ENCODE measurements around the gene S100A2.
"Not testable (repeated sequence)": the region's sequence is repeated elsewhere in the genome, so short reads cannot be mapped to it uniquely, and the experiment has no call there.

Gene S100A2

DNA sequence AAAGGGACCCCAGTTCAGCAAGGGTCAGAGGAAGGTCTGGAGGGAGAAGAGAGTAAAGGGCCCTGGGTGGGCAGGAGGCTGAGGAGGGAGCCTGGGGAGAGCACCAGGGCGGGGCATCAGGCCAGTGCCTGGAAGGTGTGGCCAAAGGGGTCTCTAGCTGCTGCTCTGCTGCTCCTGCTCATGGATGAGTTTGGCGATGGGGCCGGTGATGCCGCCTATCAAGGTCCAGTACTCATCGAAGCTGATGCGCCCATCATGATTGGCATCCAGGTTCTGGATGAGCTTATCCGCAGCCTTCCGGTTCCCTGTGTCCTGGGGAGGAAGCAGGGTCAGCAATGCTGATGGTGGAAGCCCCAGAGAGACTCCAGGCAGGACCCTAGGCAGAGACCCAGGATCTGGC lies 41.7 kb upstream of the S100A2 start:
- no peak for DNase-seq

DNA sequence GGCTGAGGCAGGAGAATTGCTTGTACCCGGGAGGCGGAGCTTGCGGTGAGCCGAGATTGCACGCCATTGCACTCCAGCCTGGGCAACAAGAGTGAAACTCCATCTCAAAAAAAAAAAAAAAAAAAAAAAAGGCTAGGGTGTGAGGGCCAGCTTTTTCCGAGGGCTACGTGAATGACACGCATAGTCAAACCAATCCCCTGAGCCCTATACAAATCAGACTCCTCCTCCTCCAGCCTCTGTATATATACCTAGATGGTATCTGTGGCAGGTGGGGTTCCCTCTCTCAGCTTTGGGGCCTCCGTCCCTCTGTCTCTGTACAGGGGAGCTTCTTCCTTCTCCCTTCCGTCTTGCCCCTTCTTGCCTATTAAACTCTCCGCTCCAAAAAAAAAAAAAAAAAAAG lies 40.5 kb upstream of the S100A2 start:
- Mint-ChIP-seq H3K9me3 (no peaks in the 10 kb centered on the region), H3K4me3 (no peak overlapping the region), H3K27me3 (no peaks in the 10 kb centered on the region), H3K4me1 (ENCODE audit: low read depth) (peaks cover 6% of the 10 kb centered on the region), H3K36me3 (ENCODE audit: low read depth) (no peaks in the 10 kb centered on the region), H3K27ac (no peak overlapping the region)
- DNase-seq: no peak

More for the DNA sequence above, 41.7 kb upstream of the S100A2 start:
- Mint-ChIP-seq H3K27me3 (no peaks in the 10 kb centered on the region), H3K4me3 (no peak overlapping the region), H3K36me3 (ENCODE audit: low read depth) (no peaks in the 10 kb centered on the region), H3K4me1 (ENCODE audit: low read depth) (peaks cover 2% of the 10 kb centered on the region), H3K27ac (no peak overlapping the region), H3K9me3 (no peaks in the 10 kb centered on the region)

DNA sequence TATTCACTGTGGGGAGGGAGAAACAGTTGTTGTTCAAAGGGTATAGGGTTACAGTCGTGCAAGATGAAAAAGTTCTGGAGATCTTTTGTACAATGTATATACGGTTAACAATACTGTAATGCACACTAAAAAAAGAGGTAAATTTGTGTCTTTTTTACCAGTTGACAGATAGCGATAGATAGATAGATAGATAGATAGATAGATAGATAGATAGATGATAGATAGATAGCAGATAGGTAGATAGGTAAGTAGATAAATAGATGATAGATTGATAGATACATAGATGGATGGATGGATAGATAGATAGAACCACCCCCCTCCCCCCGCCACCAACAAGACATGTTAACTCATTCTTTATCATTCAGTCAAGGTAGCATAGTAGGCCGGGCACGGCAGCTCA lies 37.1 kb upstream of the S100A2 start:
- H3K9me3 Mint-ChIP-seq: no peaks in the 10 kb centered on the region
- no peaks in the 10 kb centered on the region for H3K27me3 Mint-ChIP-seq
- no peak overlapping the region for H3K27ac Mint-ChIP-seq
- no peak for DNase-seq
- H3K4me3 Mint-ChIP-seq: no peak overlapping the region
- H3K4me1 Mint-ChIP-seq (ENCODE audit: low read depth): peaks cover 15% of the 10 kb centered on the region
- H3K36me3 Mint-ChIP-seq (ENCODE audit: low read depth): no peaks in the 10 kb centered on the region

DNA sequence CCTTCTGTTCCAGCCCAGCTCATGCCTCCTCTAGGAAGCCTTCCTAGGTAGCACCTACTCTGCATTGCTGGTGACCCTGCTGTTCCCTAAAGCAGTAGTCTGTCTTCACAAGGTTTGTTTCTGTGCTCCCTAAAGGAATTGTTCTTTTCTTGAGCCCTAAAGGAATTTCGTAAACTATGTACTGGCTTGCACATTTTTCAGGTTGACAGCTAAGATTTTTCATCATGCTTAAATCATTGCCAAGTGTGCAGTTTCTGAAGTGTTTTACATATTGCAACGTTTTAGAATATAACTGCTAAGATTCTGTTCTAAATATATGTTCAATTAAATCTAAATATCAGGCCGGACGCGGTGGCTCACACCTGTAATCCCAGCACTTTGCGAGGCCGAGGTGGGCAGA lies 34.2 kb upstream of the S100A2 start:
- H3K4me1 Mint-ChIP-seq (ENCODE audit: low read depth): peaks cover 24% of the 10 kb centered on the region
- H3K9me3 Mint-ChIP-seq: no peaks in the 10 kb centered on the region
- H3K36me3 Mint-ChIP-seq (ENCODE audit: low read depth): no peaks in the 10 kb centered on the region
- H3K27ac Mint-ChIP-seq: no peak overlapping the region
- DNase-seq: no peak
- no peaks in the 10 kb centered on the region for H3K27me3 Mint-ChIP-seq
- no peak overlapping the region for H3K4me3 Mint-ChIP-seq

DNA sequence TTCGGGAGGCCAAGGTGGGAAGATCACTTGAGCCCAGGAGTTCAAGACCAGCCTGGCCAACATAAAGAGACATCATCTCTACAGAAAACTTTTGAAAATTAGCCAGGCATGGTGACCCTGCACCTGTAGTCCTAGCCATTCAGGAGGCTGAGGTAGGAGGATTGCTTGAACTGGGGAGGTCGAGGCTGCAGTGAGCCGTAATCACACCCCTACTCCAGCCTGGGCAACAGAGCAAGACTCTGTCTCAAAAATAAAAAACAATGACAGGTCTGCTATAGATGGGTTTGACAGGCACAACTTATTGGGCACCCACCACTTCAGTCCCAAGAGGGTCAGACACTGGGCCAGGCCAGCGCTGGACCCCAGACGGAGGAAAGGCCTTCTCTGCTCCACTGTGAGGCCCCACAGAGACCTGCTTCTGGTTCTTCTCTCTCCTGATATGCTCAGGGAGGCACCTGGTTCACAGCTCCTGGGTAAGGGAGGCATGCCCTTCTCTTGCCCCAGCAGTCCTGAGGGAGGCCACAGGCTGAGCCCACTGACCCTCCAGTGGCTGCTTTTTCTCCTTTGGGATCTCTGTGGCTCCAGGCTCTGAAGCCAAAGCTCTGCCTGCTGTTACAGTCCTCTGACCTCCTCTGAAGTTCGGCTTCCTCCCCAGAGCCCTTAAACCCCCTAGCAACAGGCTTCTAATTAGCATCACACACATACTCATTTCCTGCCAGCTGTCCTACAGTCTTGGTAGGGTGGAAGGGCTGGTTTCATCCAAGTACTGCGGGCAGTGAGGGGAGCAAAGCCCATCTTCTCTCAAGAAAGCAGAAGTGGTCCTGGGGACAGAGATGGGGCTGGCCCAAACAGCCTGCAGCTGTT lies 32.9 kb upstream of the S100A2 start:
- Mint-ChIP-seq H3K27me3 (no peaks in the 10 kb centered on the region), H3K27ac (peak overlapping the region; percentile 67), H3K4me1 (ENCODE audit: low read depth) (peaks cover 24% of the 10 kb centered on the region), H3K36me3 (ENCODE audit: low read depth) (no peaks in the 10 kb centered on the region), H3K4me3 (no peak overlapping the region), H3K9me3 (no peaks in the 10 kb centered on the region)
- DNase-seq: no peak

DNA sequence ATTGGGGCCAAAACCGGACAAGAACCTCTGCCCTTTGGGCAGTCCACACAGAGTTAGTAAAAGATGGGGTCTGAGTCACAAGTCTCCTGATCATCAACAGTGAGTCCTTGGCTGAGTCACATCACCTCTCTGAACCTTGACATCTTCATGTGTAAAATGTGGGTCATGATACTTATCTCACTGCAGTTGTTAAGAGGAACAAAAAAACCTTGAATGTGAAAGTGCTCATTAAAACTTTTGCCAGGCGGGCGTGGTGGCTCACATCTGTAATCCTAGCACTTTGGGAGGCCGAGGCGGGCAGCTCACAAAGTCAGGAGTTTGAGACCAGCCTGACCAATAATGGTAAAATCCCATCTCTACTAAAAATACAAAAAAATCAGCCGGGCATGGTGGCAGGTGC lies 31.6 kb upstream of the S100A2 start:
- H3K4me1 Mint-ChIP-seq (ENCODE audit: low read depth): peaks cover 20% of the 10 kb centered on the region
- H3K9me3 Mint-ChIP-seq: no peaks in the 10 kb centered on the region
- H3K27me3 Mint-ChIP-seq: no peaks in the 10 kb centered on the region
- no peak for DNase-seq
- H3K4me3 Mint-ChIP-seq: no peak overlapping the region
- peak overlapping the region; percentile 72 for H3K27ac Mint-ChIP-seq
- H3K36me3 Mint-ChIP-seq (ENCODE audit: low read depth): no peaks in the 10 kb centered on the region

DNA sequence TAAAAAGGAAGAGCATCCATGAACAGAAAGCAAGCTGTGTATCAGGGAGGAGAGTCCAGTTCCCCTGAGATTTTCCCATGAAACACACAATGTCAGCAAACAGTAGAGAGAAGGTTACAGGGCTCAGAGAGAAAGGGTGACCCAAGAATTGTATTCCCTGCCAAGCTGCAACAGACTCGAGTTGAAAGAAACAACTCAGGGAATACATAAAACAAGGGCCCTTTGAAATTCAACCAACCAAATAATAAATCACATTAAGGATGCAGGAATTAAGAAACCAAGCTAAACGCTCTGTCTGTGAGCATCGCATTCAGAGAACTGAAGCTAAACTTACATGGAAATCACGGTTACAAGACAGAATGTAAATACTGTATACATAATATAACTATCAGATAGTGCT lies 27.1 kb upstream of the S100A2 start:
- H3K36me3 Mint-ChIP-seq (ENCODE audit: low read depth): no peaks in the 10 kb centered on the region
- DNase-seq: no peak
- no peak overlapping the region for H3K4me3 Mint-ChIP-seq
- no peaks in the 10 kb centered on the region for H3K9me3 Mint-ChIP-seq
- no peak overlapping the region for H3K27ac Mint-ChIP-seq
- peaks cover 9% of the 10 kb centered on the region for H3K4me1 Mint-ChIP-seq (ENCODE audit: low read depth)
- no peaks in the 10 kb centered on the region for H3K27me3 Mint-ChIP-seq

DNA sequence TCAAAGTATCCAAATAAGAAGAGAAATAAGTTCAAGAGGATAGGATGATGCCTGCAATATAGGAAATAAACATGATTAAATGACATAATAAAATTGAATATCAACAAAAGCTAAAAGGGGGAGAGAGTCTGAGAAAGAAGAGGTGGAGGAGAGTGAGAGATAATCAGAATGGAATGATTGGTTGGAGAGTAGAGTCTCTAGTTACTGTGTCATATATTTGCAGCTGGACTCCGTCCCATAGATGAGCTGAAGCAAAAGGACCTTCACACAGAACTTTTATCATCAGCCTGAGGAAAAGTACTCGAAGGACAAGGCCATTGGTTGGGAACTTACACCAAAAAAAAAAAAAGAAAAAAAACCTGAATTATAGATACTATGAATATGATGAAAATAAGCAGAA lies 22.8 kb upstream of the S100A2 start:
- DNase-seq: no peak
- Mint-ChIP-seq H3K9me3 (no peaks in the 10 kb centered on the region), H3K4me3 (no peak overlapping the region), H3K27ac (no peak overlapping the region), H3K36me3 (ENCODE audit: low read depth) (no peaks in the 10 kb centered on the region), H3K27me3 (peaks cover 4% of the 10 kb centered on the region), H3K4me1 (ENCODE audit: low read depth) (no peaks in the 10 kb centered on the region)

DNA sequence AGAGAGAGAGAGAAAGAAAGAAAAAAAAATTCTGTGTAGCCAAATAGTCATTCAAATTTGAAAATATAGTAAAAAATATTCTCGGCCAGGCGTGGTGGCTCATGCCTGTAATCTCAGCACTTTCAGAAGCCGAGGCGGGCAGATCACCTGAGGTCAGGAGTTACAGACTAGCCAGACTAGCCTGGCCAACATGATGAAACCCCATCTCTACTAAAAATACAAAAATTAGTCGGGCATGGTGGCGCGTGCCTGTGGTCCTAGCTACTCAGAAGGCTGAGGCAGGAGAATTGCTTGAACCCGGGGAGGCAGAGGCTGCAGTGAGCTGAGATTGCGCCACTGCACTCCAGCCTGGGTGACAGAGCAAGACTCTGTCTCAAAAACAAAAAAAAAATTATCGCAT lies 22.4 kb upstream of the S100A2 start:
- H3K4me3 Mint-ChIP-seq; DNase-seq; H3K36me3 Mint-ChIP-seq (ENCODE audit: low read depth); H3K27me3 Mint-ChIP-seq; H3K27ac Mint-ChIP-seq; H3K4me1 Mint-ChIP-seq (ENCODE audit: low read depth); H3K9me3 Mint-ChIP-seq: not testable (repeated sequence)

DNA sequence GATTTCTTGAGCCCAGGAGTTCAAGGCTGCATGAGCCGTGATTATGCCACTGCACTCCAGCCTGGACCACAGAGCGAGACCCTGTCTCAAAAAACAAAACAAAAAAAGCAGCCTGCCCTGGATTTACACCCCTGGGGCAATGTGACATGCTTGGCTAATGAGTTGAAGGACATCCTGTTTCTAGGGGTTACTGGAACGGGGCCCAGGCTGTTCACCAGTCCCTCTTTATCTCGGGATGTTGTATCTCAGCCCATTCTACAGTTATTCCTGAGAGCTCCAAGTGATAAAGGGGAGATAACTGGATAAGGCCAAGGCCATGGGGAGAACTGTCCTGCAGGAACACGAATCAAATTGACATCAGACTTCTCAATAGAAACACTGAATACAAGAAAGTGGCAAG lies 21.7 kb upstream of the S100A2 start:
- no peaks in the 10 kb centered on the region for H3K9me3 Mint-ChIP-seq
- H3K27ac Mint-ChIP-seq: no peak overlapping the region
- H3K27me3 Mint-ChIP-seq: peaks cover 4% of the 10 kb centered on the region
- no peak overlapping the region for H3K4me3 Mint-ChIP-seq
- DNase-seq: no peak
- no peaks in the 10 kb centered on the region for H3K4me1 Mint-ChIP-seq (ENCODE audit: low read depth)
- H3K36me3 Mint-ChIP-seq (ENCODE audit: low read depth): no peaks in the 10 kb centered on the region

DNA sequence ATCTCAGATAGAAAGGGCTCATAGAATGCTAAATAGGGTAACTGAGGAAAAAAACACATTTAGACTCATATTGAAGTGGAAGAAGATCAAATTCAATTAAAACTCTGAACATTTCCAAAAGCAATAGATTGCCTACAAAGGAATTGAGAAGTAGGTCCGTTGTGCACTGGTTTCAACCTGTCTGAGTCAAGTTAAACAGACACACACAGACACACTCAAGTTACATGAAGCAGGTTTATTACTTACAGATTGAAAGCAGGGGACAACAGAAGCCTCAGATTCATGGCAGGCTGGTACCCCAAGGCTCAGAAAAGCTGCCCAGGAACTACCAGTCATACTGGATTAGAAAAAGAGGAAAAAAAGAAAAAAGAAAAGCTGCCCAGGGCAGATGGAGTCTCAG lies 20.7 kb upstream of the S100A2 start:
- no peak for DNase-seq
- Mint-ChIP-seq H3K4me3 (no peak overlapping the region), H3K36me3 (ENCODE audit: low read depth) (no peaks in the 10 kb centered on the region), H3K27ac (no peak overlapping the region), H3K4me1 (ENCODE audit: low read depth) (no peaks in the 10 kb centered on the region), H3K9me3 (no peaks in the 10 kb centered on the region), H3K27me3 (peaks cover 4% of the 10 kb centered on the region)

DNA sequence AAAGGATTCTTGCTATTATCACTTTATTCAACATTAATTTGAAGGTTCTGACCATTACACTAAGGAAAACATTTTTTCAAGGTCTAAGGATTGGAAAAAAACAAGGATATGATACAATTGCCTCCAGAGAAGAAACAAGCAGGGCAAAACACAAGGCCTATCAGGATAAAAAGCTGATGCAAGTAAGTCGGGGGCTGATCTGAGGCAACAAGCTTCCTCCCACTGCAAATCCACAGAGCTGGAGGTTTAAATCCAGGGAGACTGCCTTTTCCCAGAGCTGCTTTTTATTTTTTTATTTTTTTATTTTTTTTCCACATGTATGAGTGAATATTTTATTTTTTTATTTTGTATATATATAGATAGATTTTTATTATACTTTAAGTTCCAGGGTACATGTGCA lies 19.4 kb upstream of the S100A2 start:
- DNase-seq: no peak
- no peaks in the 10 kb centered on the region for H3K4me1 Mint-ChIP-seq (ENCODE audit: low read depth)
- no peak overlapping the region for H3K4me3 Mint-ChIP-seq
- H3K9me3 Mint-ChIP-seq: no peaks in the 10 kb centered on the region
- no peak overlapping the region for H3K27ac Mint-ChIP-seq
- H3K27me3 Mint-ChIP-seq: peaks cover 4% of the 10 kb centered on the region
- no peaks in the 10 kb centered on the region for H3K36me3 Mint-ChIP-seq (ENCODE audit: low read depth)

DNA sequence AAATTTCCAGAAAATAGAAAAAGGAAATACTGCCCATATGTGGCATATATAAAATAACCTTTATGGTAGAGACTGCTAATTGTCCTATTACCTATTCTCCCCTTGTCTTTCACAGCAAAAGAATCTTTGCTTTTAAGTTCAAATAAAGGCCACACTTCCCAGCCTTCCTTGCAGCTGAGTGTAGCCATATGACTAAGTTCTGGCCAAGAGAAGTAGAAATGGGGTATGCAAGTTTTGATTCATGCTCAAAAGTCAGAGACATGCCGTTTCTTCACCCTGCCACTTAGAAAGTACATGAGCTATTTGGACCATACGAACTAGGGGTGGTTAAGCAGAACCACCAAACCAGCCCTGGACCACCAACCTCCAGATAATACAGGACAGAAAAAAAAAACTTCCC lies 18.3 kb upstream of the S100A2 start:
- no peak overlapping the region for H3K4me3 Mint-ChIP-seq
- no peak for DNase-seq
- H3K4me1 Mint-ChIP-seq (ENCODE audit: low read depth): no peaks in the 10 kb centered on the region
- peaks cover 9% of the 10 kb centered on the region for H3K27me3 Mint-ChIP-seq
- H3K9me3 Mint-ChIP-seq: no peaks in the 10 kb centered on the region
- H3K36me3 Mint-ChIP-seq (ENCODE audit: low read depth): no peaks in the 10 kb centered on the region
- no peak overlapping the region for H3K27ac Mint-ChIP-seq

DNA sequence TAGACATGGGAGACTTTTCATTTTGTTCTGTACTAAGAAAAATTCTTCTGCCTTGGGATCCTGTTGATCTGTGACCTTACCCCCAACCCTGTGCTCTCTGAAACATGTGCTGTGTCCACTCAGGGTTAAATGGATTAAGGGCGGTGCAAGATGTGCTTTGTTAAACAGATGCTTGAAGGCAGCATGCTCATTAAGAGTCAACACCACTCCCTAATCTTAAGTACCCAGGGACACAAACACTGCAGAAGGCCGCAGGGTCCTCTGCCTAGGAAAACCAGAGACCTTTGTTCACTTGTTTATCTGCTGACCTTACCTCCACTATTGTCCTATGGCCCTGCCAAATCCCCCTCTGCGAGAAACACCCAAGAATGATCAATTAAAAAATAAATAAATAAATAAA lies 17.9 kb upstream of the S100A2 start:
- not testable (repeated sequence) for H3K4me1 Mint-ChIP-seq (ENCODE audit: low read depth); H3K27ac Mint-ChIP-seq; H3K36me3 Mint-ChIP-seq (ENCODE audit: low read depth); H3K4me3 Mint-ChIP-seq; H3K9me3 Mint-ChIP-seq; DNase-seq
- peaks cover 13% of the 10 kb centered on the region for H3K27me3 Mint-ChIP-seq

DNA sequence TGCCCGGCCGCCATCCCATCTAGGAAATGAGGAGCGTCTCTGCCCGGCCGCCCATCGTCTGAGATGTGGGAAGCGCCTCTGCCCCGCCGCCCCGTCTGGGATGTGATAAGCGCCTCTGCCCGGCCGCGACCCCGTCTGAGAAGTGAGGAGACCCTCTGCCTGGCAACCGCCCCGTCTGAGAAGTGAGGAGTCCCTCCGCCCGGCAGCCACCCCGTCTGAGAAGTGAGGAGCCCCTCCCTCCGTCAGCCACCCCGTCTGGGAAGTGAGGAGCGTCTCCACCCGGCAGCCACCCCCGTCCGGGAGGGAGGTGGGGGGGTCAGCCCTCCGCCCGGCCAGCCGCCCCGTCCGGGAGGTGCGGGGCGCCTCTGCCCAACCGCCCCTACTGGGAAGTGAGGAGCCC lies 17.2 kb upstream of the S100A2 start:
- H3K4me3 Mint-ChIP-seq; H3K4me1 Mint-ChIP-seq (ENCODE audit: low read depth); DNase-seq; H3K36me3 Mint-ChIP-seq (ENCODE audit: low read depth); H3K27ac Mint-ChIP-seq; H3K9me3 Mint-ChIP-seq: not testable (repeated sequence)
- H3K27me3 Mint-ChIP-seq: peaks cover 20% of the 10 kb centered on the region

DNA sequence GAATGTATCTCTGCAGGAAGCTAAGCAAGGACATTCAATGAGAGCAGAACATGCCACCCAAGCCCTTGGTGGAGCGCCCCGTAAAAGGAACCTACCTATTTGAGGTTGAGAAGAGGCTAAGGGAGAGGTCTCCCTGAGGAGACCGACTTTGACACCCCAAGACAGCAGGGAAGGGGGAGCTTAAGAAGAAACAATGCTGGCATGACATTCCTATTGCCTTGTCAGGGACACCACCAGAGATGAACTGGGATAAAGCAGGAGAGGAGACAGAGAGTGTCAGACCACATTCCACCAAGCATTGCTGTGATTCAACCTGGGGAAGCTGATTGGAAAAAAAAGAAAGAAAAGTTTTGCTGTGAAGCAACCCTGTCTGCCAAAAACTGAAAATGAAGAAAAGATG lies 13.3 kb upstream of the S100A2 start:
- Mint-ChIP-seq H3K27me3 (peaks cover 35% of the 10 kb centered on the region), H3K36me3 (ENCODE audit: low read depth) (no peaks in the 10 kb centered on the region), H3K9me3 (no peaks in the 10 kb centered on the region), H3K4me1 (ENCODE audit: low read depth) (peaks cover 2% of the 10 kb centered on the region), H3K4me3 (no peak overlapping the region), H3K27ac (no peak overlapping the region)
- DNase-seq: no peak

All from activated T-cell treated with anti-CD3 and anti-CD28 coated beads, Interleukin-2, amount 50 U/mL, for 24 hours (primary cell).